Activated CD4-positive, alpha-beta memory T cell treated with anti-CD3 and anti-CD28 coated beads for 36 hours (primary cell): ENCODE data around the gene CCPG1. TPM values are rescaled to one million over a fixed set of nuclear protein-coding genes. Genes with fewer than 3 reads are reported as not detected.
A peak's percentile ranks its signal among the peaks of the same experiment; 100 is the strongest.
"Not testable (repeated sequence)": the region's sequence is repeated elsewhere in the genome, so short reads cannot be mapped to it uniquely, and the experiment has no call there.

Source experiments
- CTCF ChIA-PET: fragments of 350-600 bp; sonication (Branson Sonifier 250); formaldehyde crosslinking; loops from one replicate; lab custom pipeline; 2021; ENCODE audit warnings: antibody characterized with exemption, inconsistent platforms; lab: Charles Lee
- POLR2A ChIA-PET: fragments of 350-600 bp; sonication (Branson Sonifier 250); formaldehyde crosslinking; loops from one replicate; lab custom pipeline; 2021; ENCODE audit warnings: antibody characterized with exemption; lab: Charles Lee
- DNase-seq: peaks from one replicate; pipeline ENCODE4 v3.0.0-alpha.2; 2020
- H3K27ac Mint-ChIP-seq: one replicate; pipeline ENCODE4 v1.8.0; 2021; ENCODE audit warnings: mixed read lengths
- H3K27me3 Mint-ChIP-seq: one replicate; pipeline ENCODE4 v1.8.0; 2021; ENCODE audit warnings: mixed read lengths
- H3K36me3 Mint-ChIP-seq: one replicate; pipeline ENCODE4 v1.8.0; 2021; ENCODE audit warnings: mixed read lengths
- H3K4me1 Mint-ChIP-seq: one replicate; pipeline ENCODE4 v1.8.0; 2021; ENCODE audit warnings: low read depth, mixed read lengths
- H3K4me3 Mint-ChIP-seq: one replicate; pipeline ENCODE4 v1.8.0; 2021; ENCODE audit warnings: mild to moderate bottlenecking, mixed read lengths
- H3K9me3 Mint-ChIP-seq: one replicate; pipeline ENCODE4 v1.8.0; 2021; ENCODE audit warnings: mixed read lengths
- intact Hi-C: fragments of 100-400 bp; cut with micrococcal nuclease; formaldehyde crosslinking; loops from one replicate; pipeline ENCODE4 v1.15.1; 2023
- total RNA-seq, 2 experiments: library from RNA; stranded (reverse); gene quantifications; one replicate each; pipeline ENCODE4 v1.2.3, GENCODE V29; 2021

CCPG1 gene
- total RNA-seq, result 10 to 100 TPM; 14.4 to 16.5 TPM

GRCh38 chr15:55408012-55408928 is at the start of gene CCPG1, which contains the start of gene PIERCE2:
CCPG1 (minus strand) TSS chr15:55408359; CDS start chr15:55389424, 18,935 bp downstream.
PIERCE2 (plus strand) TSS chr15:55408495; CDS start chr15:55408769, 274 bp downstream.
- Mint-ChIP-seq H3K27me3 (no peaks in the 10 kb centered on the region), H3K4me3 (peak within 1 kb of the TSS; percentile 87), H3K36me3 (no peaks in the 10 kb centered on the region), H3K4me1 (peaks cover 21% of the 10 kb centered on the region), H3K9me3 (no peaks in the 10 kb centered on the region), H3K27ac (peak within 1 kb of the TSS; percentile 80)
- ChIA-PET CTCF (interaction anchor here (0.5 to 2.7 kb wide), 13 partner anchors 11 to 240 kb away, joined by 3 to 22 read pairs (median 4); partner anchors contain the start of genes PIGB and PIGBOS1), POLR2A (interaction anchor here (0.6 to 2.4 kb wide), 8 partner anchors 19 to 844 kb away, joined by 3 to 10 read pairs (median 3); partner anchors contain the start of genes PIGB, PIGBOS1 and RSL24D1)
- intact Hi-C loops, result loop anchor here (1.0 to 10.0 kb wide), 6 partner anchors 27 to 637 kb away; partner anchors contain the start of gene RAB27A
- DNase-seq, result peak; percentile 93

- Mint-ChIP-seq H3K4me1 (no peaks in the 10 kb centered on the region), H3K9me3 (peaks cover 14% of the 10 kb centered on the region), H3K36me3 (peaks cover 1% of the 10 kb centered on the region), H3K27ac (no peak overlapping the region), H3K27me3 (peaks cover 7% of the 10 kb centered on the region), H3K4me3 (no peak overlapping the region)
- no peak for DNase-seq
- ChIA-PET POLR2A (no interaction called here), CTCF (no interaction called here)
- intact Hi-C loops, result no loop called here
These were observed 49.4 kb upstream of the CCPG1 start for GRCh38 chr15:55457401-55458022.

GRCh38 chr15:55447030-55447394 is 38.9 kb upstream of the CCPG1 start:
- H3K4me3 Mint-ChIP-seq, POLR2A ChIA-PET, H3K4me1 Mint-ChIP-seq, H3K36me3 Mint-ChIP-seq, H3K27ac Mint-ChIP-seq, H3K9me3 Mint-ChIP-seq, intact Hi-C loops, H3K27me3 Mint-ChIP-seq, DNase-seq, CTCF ChIA-PET: not testable (repeated sequence)

GRCh38 chr15:55446379-55447029 is 38.3 kb upstream of the CCPG1 start:
- H3K27ac Mint-ChIP-seq, H3K36me3 Mint-ChIP-seq, H3K4me3 Mint-ChIP-seq, POLR2A ChIA-PET, CTCF ChIA-PET, H3K9me3 Mint-ChIP-seq, H3K27me3 Mint-ChIP-seq, H3K4me1 Mint-ChIP-seq, DNase-seq, intact Hi-C loops: not testable (repeated sequence)

- H3K27ac Mint-ChIP-seq, DNase-seq, H3K4me1 Mint-ChIP-seq, H3K9me3 Mint-ChIP-seq, POLR2A ChIA-PET, intact Hi-C loops, CTCF ChIA-PET, H3K36me3 Mint-ChIP-seq, H3K4me3 Mint-ChIP-seq, H3K27me3 Mint-ChIP-seq: not testable (repeated sequence)
These were observed 37.8 kb upstream of the CCPG1 start for GRCh38 chr15:55445936-55446335.

GRCh38 chr15:55443141-55443540 is 35.0 kb upstream of the CCPG1 start:
- H3K4me3 Mint-ChIP-seq, H3K4me1 Mint-ChIP-seq, H3K27ac Mint-ChIP-seq, DNase-seq, H3K36me3 Mint-ChIP-seq, POLR2A ChIA-PET, H3K9me3 Mint-ChIP-seq, intact Hi-C loops, CTCF ChIA-PET, H3K27me3 Mint-ChIP-seq: not testable (repeated sequence)

- Mint-ChIP-seq H3K27ac (no peak overlapping the region), H3K4me1 (peaks cover 6% of the 10 kb centered on the region), H3K36me3 (no peaks in the 10 kb centered on the region), H3K27me3 (peaks cover 1% of the 10 kb centered on the region), H3K9me3 (no peaks in the 10 kb centered on the region), H3K4me3 (no peak overlapping the region)
- no peak for DNase-seq
- POLR2A ChIA-PET, result no interaction called here
- CTCF ChIA-PET, result interaction anchor here (0.5 to 2.6 kb wide), 14 partner anchors 9 to 1044 kb away, joined by 3 to 18 read pairs (median 3); partner anchors contain the start of genes CCPG1 and PIERCE2
- intact Hi-C loops, result loop anchor here (1.0 to 5.0 kb wide), 6 partner anchors 27 to 1473 kb away; partner anchors contain the start of genes CCPG1, PIERCE2, PIGB and PIGBOS1
These were observed 27.0 kb upstream of the CCPG1 start for GRCh38 chr15:55434989-55435825.

GRCh38 chr15:55422089-55422488 is 13.9 kb upstream of the CCPG1 start:
- Mint-ChIP-seq H3K27me3 (no peaks in the 10 kb centered on the region), H3K4me3 (no peak overlapping the region), H3K36me3 (no peaks in the 10 kb centered on the region), H3K4me1 (no peaks in the 10 kb centered on the region), H3K9me3 (no peaks in the 10 kb centered on the region), H3K27ac (no peak overlapping the region)
- intact Hi-C loops, result no loop called here
- POLR2A ChIA-PET, result no interaction called here
- no peak for DNase-seq
- CTCF ChIA-PET, result interaction anchor here (1.3 kb wide), 1 partner anchor 17 kb away, joined by 9 read pairs; no protein-coding TSS in a partner anchor

GRCh38 chr15:55420171-55420866 is 12.2 kb upstream of the CCPG1 start:
- ChIA-PET POLR2A (no interaction called here), CTCF (no interaction called here)
- no peaks in the 10 kb centered on the region for H3K9me3 Mint-ChIP-seq
- H3K36me3 Mint-ChIP-seq, result no peaks in the 10 kb centered on the region
- H3K27ac Mint-ChIP-seq, result no peak overlapping the region
- no peaks in the 10 kb centered on the region for H3K4me1 Mint-ChIP-seq
- H3K4me3 Mint-ChIP-seq, result no peak overlapping the region
- no peak for DNase-seq
- no peaks in the 10 kb centered on the region for H3K27me3 Mint-ChIP-seq
- intact Hi-C loops, result no loop called here

GRCh38 chr15:55417678-55418077 is 9.5 kb upstream of the CCPG1 start:
- H3K9me3 Mint-ChIP-seq, H3K27me3 Mint-ChIP-seq, H3K4me3 Mint-ChIP-seq, H3K36me3 Mint-ChIP-seq, intact Hi-C loops, POLR2A ChIA-PET, H3K4me1 Mint-ChIP-seq, DNase-seq, H3K27ac Mint-ChIP-seq: not testable (repeated sequence)
- CTCF ChIA-PET, result interaction anchor here (1.2 kb wide), 1 partner anchor 22 kb away, joined by 6 read pairs; no protein-coding TSS in a partner anchor
